Kidney (tissue), 14 donors: ENCODE measurements around the gene PDE6D. TPM values are rescaled to one million over a fixed set of nuclear protein-coding genes. Genes with fewer than 3 reads are reported as not detected.

Experiments
- DNase-seq, 5 donors: peaks; one replicate each; pipeline ENCODE4 v3.0.0-alpha.2; 2013 to 2020
- FAIRE-seq: peaks from 2 replicates; lab custom pipeline; 2012; peaks lifted over from hg19 to GRCh38; lab: Jason Lieb, UNC
- H3K27ac ChIP-seq, 2 donors: one replicate each; pipeline ENCODE4 v1.7.0; 2013; ENCODE audit warnings: low read depth in 2 of 2, low read length in 2 of 2, inconsistent platforms in 1 of 2
- H3K27me3 ChIP-seq: one replicate; pipeline ENCODE4 v1.7.1; 2013; ENCODE audit warnings: low read length, inconsistent platforms; ENCODE audit not compliant: control insufficient read depth, insufficient read depth
- H3K36me3 ChIP-seq, 3 donors: one replicate each; pipeline versions ENCODE4 v1.7.0 to v1.7.1; 2013; ENCODE audit warnings: low read length in 3 of 3, control low read depth in 1 of 3, inconsistent platforms in 1 of 3; ENCODE audit not compliant: insufficient read depth in 3 of 3, control insufficient read depth in 2 of 3
- H3K4me1 ChIP-seq, 3 donors: one replicate each; pipeline versions ENCODE4 v1.7.0 to v1.7.1; 2013; ENCODE audit warnings: low read length in 3 of 3, inconsistent platforms in 1 of 3, low read depth in 1 of 3; ENCODE audit not compliant: control insufficient read depth in 2 of 3, insufficient read depth in 2 of 3
- H3K4me3 ChIP-seq, 3 donors: one replicate each; pipeline versions ENCODE4 v1.7.0 to v1.8.1; 2013; ENCODE audit warnings: low read length in 3 of 3, control low read depth in 1 of 3, inconsistent platforms in 1 of 3
- H3K9ac ChIP-seq, 3 donors: one replicate each; pipeline versions ENCODE4 v1.7.0 to v1.7.1; 2013; ENCODE audit warnings: low read length in 3 of 3, control low read depth in 1 of 3, inconsistent platforms in 1 of 3
- H3K9me3 ChIP-seq, 3 donors: one replicate each; pipeline versions ENCODE4 v1.7.0 to v1.7.1; 2013; ENCODE audit warnings: low read length in 3 of 3, control low read depth in 1 of 3, inconsistent platforms in 1 of 3; ENCODE audit not compliant: control insufficient read depth in 2 of 3, insufficient read depth in 1 of 3
- CTCF ChIP-seq: IDR thresholded peaks from 3 replicates; pipeline ENCODE4 v1.5.1; 2012; ENCODE audit warnings: mild to moderate bottlenecking, moderate library complexity, borderline replicate concordance; ENCODE audit not compliant: insufficient read depth; ENCODE audit errors: extremely low read depth
- intact Hi-C: fragments of 100-400 bp; cut with DNase I; formaldehyde crosslinking; loops from one replicate; pipeline ENCODE4 v1.11.1; 2022
- polyA plus RNA-seq: library from polyadenylated mRNA; stranded (reverse); fragments of 350-450 nt; fragmentation: Illumina TruSeq; extraction: RNeasy Lipid Tissue Mini Kit (QIAGEN cat#74804); gene quantifications from one replicate; pipeline ENCODE4 v1.2.3, GENCODE V29; 2014; ENCODE audit warnings: low read depth, low replicate concordance; ENCODE audit not compliant: insufficient read depth
- total RNA-seq: library from RNA; stranded (reverse); fragmentation: NEBNext Ultra II Directional; extraction: Animal tissue kit (Norgen Biotek cat#: 25700); gene quantifications from one replicate; pipeline ENCODE4 v1.2.1, GENCODE V29; 2021
- donor health status: control.
- donor health status: control.
- donor health status: control.
- donor health status: control.
- donor health status: control.
- donor health status: DM: yes; HTN: yes; CAD: no.
- donor health status: Normal renal cell carcinoma (clear cell type).

The PDE6D gene
- total and polyA plus RNA-seq, 2 donors from 2014 or later = 21.7 to 28.2 TPM

- Histone ChIP-seq H3K4me1 (peaks cover 0 to 2% (median 0%) of the 10 kb centered on the region in 3 donors), H3K9ac (no peak overlapping the region), H3K36me3 (no peaks in the 10 kb centered on the region), H3K27me3 (no peaks in the 10 kb centered on the region), H3K4me3 (no peak overlapping the region), H3K9me3 (no peaks in the 10 kb centered on the region), H3K27ac (no peak overlapping the region)
- intact Hi-C loops = no loop called here
- TF ChIP-seq CTCF = no peak
- FAIRE-seq (no peak), DNase-seq (peak in 1 of 5 donors; percentile 47)
These were observed 93.1 kb downstream of the PDE6D start for GRCh38 chr2:231687961-231688360.

GRCh38 chr2:231687133-231687852 is 93.8 kb downstream of the PDE6D start:
- no peak overlapping the region for H3K27ac ChIP-seq
- intact Hi-C loops = no loop called here
- peak; percentile 68 to 87 (median 80) for DNase-seq
- no peaks in the 10 kb centered on the region for H3K36me3 ChIP-seq
- TF ChIP-seq CTCF = peak; percentile 46
- no peak overlapping the region for H3K4me3 ChIP-seq
- no peak overlapping the region for H3K9ac ChIP-seq
- no peaks in the 10 kb centered on the region for H3K9me3 ChIP-seq
- no peak for FAIRE-seq
- H3K4me1 ChIP-seq = peaks cover 0 to 2% (median 0%) of the 10 kb centered on the region in 3 donors
- no peaks in the 10 kb centered on the region for H3K27me3 ChIP-seq

- Histone ChIP-seq H3K4me3 (no peak overlapping the region), H3K27ac (no peak overlapping the region), H3K9me3 (no peaks in the 10 kb centered on the region), H3K9ac (no peak overlapping the region), H3K4me1 (peaks cover 0 to 4% (median 2%) of the 10 kb centered on the region in 3 donors), H3K27me3 (no peaks in the 10 kb centered on the region), H3K36me3 (no peaks in the 10 kb centered on the region)
- intact Hi-C loops = no loop called here
- FAIRE-seq = no peak
- DNase-seq = no peak
- no peak for TF ChIP-seq CTCF
These were observed 94.6 kb downstream of the PDE6D start for GRCh38 chr2:231686192-231687100.
